Measurements from ENCODE around the gene PALLD.
"Not testable (repeated sequence)": the region's sequence is repeated elsewhere in the genome, so short reads cannot be mapped to it uniquely, and the experiment has no call there.

Gene PALLD

DNA sequence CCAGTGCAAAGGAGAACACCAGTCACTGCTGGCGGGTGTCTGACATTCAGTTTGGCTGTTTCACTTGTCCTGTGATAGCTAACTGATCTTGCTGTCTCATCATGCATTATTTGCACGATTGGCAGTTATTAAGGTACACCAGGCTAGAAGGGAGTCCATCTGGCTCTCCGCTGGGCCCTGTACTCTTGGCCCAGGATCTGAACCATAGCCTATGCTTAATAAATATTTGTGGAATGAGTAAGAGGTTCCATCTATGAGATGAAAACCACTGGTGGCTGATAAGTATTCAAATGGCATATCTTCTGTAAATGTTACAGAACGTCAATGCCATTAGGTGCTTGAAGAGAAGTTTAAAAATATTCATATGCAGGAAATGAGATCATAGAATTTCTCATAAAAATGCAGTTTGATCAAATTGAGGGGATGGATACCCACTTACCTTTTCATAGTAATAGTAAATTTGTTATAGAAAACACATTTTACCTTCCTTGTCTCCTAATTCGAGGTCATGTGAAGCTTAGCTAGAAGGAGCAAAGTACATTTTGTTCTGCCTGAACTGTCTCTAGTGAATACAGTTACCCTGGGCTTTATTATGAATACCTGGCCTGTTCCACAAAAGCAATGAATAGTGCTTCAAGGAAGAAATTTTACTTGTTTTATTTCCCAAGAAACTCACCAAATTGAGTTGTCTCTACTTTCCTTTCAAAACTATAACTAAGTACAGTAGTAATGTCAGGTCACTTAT, 299.7 kb downstream of the PALLD start:
- Histone ChIP-seq H3K27me3 (no peaks in the 10 kb centered on the region), H3K4me1 (peaks cover 9% of the 10 kb centered on the region), H3K36me3 (no peaks in the 10 kb centered on the region), H3K9me3 (no peaks in the 10 kb centered on the region), H3K4me3 (ENCODE audit: low read depth, low read length) (no peak overlapping the region)
- no peak for TF ChIP-seq CTCF (IDR thresholded peaks at IDR 0.05; ENCODE audit: low read depth, low read length)
- DNase-seq: no peak

DNA sequence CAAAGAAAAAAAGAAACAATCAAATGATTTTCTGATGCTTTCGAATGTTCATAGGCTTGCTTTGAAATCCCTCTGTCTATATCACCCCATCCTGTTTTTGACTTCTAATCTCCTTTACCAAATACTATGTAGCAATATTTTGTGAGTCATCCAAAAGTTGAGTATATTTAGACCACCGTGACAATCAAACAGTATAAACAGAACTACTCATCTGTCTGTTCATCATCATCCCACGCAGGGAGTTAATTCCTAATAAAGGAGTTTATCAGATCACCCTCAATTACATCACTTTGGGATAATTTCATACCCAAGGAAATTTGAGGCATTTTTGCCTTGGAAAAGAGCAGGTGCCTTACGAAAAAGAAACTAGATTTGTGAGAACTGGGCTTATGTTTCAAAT, 300.3 kb downstream of the PALLD start:
- no peaks in the 10 kb centered on the region for H3K36me3 ChIP-seq
- TF ChIP-seq CTCF (IDR thresholded peaks at IDR 0.05; ENCODE audit: low read depth, low read length): no peak
- H3K9me3 ChIP-seq: no peaks in the 10 kb centered on the region
- H3K27me3 ChIP-seq: no peaks in the 10 kb centered on the region
- DNase-seq: no peak
- peaks cover 9% of the 10 kb centered on the region for H3K4me1 ChIP-seq
- no peak overlapping the region for H3K4me3 ChIP-seq (ENCODE audit: low read depth, low read length)

GRCh38 chr4:168797738-168798375, 301.0 kb downstream of the PALLD start:
- no peaks in the 10 kb centered on the region for H3K27me3 ChIP-seq
- H3K9me3 ChIP-seq: no peaks in the 10 kb centered on the region
- no peaks in the 10 kb centered on the region for H3K36me3 ChIP-seq
- no peak overlapping the region for H3K4me3 ChIP-seq (ENCODE audit: low read depth, low read length)
- no peak for TF ChIP-seq CTCF (IDR thresholded peaks at IDR 0.05; ENCODE audit: low read depth, low read length)
- DNase-seq: no peak
- H3K4me1 ChIP-seq: peaks cover 9% of the 10 kb centered on the region

GRCh38 chr4:168800926-168801325, 304.1 kb downstream of the PALLD start:
- TF ChIP-seq CTCF (IDR thresholded peaks at IDR 0.05; ENCODE audit: low read depth, low read length): no peak
- Histone ChIP-seq H3K27me3 (no peaks in the 10 kb centered on the region), H3K4me1 (peaks cover 9% of the 10 kb centered on the region), H3K36me3 (no peaks in the 10 kb centered on the region), H3K9me3 (no peaks in the 10 kb centered on the region), H3K4me3 (ENCODE audit: low read depth, low read length) (no peak overlapping the region)
- DNase-seq: no peak

DNA sequence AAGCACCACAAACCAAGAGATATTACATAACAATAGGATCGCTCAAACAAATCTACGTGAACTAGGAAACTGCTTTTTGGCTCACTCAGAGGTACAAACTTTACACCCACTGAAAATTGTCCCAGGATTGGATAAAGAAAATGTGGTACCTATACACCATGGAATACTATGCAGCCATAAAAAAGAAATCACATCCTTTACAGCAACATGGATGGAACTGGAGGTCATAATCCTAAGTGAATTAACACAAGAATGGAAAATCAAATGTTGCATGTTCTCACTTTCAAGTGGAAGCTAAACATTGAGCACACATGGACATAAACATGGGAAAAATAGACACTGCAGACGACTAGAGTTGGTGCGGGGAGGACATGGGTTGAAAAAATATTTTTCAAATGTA, 305.4 kb downstream of the PALLD start:
- no peaks in the 10 kb centered on the region for H3K9me3 ChIP-seq
- H3K4me3 ChIP-seq (ENCODE audit: low read depth, low read length): no peak overlapping the region
- H3K36me3 ChIP-seq: no peaks in the 10 kb centered on the region
- no peak for DNase-seq
- peaks cover 7% of the 10 kb centered on the region for H3K4me1 ChIP-seq
- H3K27me3 ChIP-seq: no peaks in the 10 kb centered on the region
- TF ChIP-seq CTCF (IDR thresholded peaks at IDR 0.05; ENCODE audit: low read depth, low read length): no peak

- not testable (repeated sequence) for H3K27me3 ChIP-seq; H3K36me3 ChIP-seq; DNase-seq; H3K4me3 ChIP-seq (ENCODE audit: low read depth, low read length); H3K4me1 ChIP-seq; H3K9me3 ChIP-seq
Observed at GRCh38 chr4:168803052-168803451, 306.2 kb downstream of the PALLD start.
